HG03175 (cell line): ENCODE data around the gene CLPTM1L.
A peak's percentile ranks its signal among the peaks of the same experiment; 100 is the strongest.
"Not testable (repeated sequence)": the region's sequence is repeated elsewhere in the genome, so short reads cannot be mapped to it uniquely, and the experiment has no call there.

Experiments used
- ATAC-seq: cut with Tn5 transposase; IDR thresholded peaks from one replicate; pipeline ENCODE4 v1.9.1; 2021; ENCODE audit warnings: mild to moderate bottlenecking, moderate library complexity; ENCODE audit not compliant: unreplicated experiment

The CLPTM1L gene

DNA sequence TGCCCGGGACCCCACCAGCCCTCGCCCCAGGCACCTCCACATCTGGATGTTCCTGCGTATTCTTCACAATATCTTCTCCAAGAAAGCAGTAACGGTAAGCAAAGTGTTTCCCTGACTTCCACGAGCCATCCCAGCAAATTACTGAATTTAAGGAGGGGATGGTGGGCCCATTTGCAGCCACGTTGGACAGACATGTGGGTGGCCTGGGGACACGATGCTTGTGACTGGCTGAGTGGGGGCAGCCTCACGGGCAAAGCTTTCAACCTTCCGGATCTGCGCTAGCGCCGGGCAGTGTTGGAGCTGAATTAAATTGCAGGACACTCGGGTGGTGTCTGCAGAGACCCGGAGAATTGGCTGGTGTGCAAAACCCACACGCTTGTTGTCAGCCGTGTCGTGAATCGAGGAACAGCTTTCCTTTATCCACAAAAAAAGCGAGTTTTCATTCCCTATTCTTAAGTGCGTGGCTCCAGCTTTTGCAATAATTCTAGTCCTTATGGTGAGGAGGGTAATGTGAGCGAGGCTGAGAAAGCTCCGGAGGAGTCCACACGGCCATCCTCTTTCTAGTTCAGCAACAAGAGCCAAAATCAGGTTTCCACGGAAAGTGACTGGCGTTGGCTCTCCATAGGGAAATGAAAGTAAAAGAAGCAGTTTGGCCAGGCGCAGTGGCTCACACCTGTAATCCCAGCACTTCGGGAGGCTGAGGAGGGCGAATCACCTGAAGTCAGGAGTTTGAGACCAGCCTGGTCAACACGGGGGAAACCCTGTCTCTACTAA, 17.5 kb upstream of the CLPTM1L start:
- no peak for ATAC-seq

DNA sequence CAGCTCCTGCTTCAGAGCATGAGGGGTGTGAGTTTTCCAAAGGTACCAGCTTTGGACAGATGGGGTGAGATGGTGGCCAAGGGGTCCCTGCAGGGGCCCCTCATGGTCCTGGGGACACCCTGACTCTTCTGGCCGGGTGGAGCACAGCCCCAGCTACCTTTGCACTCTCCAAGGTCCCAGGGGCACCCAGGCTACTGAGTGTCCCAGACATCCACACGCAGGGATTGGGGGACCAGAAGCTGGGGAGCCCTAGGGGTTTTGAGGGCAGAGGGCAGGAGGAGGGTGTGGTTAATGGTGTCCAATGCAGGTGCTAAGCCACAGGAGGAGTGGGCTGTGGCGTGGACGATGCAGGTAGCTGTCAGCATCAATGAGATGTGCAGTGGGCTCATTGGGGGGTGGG, 16.0 kb upstream of the CLPTM1L start:
- no peak for ATAC-seq

DNA sequence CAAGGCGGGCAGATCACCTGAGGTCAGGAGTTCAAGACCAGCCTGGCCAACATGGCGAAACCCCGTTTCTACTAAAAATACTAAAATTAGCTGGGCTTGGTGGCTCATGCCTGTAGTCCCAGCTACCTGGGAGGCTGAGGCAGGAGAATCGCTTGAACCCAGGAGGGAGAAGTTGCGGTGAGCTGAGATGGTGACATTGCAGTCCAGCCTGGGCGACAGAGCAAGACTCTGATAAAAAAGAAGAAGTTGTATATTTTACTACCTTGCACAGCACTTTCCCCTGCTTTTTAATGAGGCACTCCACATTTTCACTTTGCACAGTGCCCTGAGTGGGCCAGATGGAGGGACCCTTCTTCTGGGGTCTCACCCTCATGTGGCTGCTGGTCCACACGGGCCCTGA, 15.5 kb upstream of the CLPTM1L start:
- ATAC-seq = not testable (repeated sequence)

- no peak for ATAC-seq
Measured at GRCh38 chr5:1359713-1360112, 14.8 kb upstream of the CLPTM1L start.

DNA sequence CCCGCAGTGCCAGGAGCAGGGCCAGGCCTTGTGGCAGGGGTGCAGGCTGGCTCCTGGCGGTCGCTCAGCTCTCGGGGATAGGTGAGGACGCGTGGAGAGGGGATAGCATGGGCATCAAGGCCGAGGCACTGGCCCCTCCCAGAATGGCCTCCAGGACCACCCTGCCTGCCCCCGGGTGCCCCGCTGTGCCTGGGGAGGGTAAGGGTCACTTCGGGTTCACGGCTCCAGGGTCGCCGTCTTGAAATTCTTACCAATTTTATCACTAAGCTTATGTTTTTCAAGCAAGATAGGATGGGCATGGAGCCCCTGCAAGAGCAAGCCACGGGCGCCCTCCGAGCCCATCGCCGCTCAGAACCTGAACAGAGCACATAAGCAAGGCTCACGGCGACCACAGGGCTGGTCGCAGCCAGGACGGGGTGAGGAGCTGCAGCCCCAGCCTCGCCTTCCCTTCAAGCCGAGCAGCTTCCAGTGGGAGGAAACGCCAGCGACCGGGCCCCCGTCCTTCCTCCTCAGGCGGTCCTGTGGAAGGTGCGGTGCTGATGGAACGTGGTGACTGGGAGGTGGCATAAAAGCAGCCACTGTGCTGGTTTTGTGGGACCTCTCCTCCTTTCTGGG, 14.2 kb upstream of the CLPTM1L start:
- ATAC-seq = no peak

GRCh38 chr5:1358726-1359025, 13.8 kb upstream of the CLPTM1L start:
- no peak for ATAC-seq

DNA sequence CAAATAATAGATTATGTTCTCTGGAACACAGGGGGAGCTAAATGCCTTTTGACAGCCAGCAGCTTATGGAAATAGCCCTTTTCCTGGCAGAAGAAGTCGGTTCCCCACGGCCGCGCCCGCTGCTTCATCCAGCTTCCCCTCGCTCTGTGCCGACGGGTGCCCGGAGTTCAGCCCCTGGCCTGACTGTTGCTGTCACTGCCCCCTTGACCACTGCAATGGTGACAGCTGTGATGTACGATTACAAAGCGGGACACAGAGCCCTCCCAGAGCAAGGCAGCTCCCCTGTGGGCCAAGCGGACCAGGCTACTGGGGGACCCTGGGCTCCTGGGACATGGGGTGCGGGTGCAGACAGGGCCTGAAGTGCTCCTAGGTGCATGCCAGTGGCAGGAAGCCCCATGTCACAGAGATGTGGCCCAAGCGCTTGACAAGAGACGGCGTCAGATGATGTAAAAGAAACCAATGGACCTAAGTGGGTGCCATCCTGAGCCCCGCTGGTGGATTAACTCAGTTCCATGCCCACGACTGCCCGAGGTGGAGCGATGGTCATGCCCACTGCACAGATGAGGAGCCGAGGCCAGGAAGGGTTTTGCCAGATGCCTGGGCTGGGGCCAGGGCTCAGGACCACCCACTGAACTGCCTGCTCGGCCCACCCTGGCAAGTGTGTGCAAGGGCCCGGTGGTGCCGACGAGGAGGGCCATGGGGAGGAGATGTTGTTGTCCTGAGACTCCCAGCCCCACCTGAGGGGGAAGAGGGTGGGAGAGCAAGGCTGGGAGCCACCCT, 13.2 kb upstream of the CLPTM1L start:
- ATAC-seq = no peak

DNA sequence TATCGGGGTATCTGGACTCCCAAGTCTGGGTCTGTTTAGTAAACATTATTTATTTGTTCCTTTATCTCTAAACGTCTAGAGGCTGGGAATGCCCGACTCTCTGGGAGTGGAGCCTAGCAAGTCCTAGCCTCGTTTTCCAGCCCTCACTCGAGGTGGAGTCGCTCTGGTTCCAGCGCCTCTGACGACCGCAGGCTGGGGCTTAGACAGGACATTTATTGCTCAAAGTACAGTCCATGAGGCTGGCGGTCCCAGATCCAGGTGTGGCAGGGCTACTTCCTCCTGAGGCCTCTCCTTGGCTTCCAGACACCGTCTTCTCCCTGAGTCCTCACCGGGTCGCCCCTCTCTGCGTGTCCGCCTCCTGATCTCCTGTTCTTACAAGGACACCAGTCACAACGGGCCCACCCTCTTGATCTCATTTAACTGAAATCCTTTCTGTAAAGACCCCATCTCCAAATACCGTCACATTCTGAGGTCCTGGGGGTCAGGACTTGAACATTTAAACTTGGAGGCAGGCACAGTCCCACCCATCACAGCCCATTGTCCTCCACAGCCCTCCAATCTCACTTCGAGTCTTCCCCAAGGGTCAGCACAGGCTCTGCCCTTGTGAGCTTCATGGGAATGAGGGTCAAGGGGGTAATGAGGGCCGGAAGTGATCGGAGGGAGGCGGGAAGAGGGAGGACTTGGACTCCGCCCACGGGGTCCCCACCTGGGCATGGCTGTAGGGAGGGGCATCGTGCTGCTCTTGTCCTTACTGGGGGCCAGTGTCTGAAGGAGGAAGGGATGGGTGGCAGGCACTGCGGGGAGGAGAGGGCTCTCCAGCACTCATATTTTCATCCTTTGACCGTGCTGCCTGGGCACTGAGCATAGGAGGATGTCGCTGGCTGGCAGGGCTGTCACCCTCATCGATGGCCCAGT, 12.2 kb upstream of the CLPTM1L start:
- no peak for ATAC-seq

DNA sequence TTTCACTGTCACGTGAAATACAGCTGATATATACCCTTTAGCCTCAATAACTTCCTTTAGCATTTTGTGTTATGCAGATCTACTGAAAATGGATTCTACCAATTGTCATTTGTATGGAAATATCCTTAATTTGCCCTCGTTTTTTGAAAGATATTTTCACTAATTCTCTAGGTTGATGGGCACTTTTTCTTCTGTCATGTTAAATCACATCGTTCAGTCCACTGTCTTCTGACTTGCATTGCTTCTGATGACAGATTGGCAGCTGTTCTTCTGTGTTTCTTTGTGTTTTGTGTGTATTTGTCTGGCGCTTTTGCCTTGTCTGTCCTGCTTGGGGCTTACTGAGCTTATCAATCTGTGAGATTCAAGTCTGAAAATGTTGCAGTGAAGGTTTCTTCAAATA, 9.7 kb upstream of the CLPTM1L start:
- no peak for ATAC-seq

GRCh38 chr5:1352231-1353219, 7.6 kb upstream of the CLPTM1L start:
- ATAC-seq = no peak

DNA sequence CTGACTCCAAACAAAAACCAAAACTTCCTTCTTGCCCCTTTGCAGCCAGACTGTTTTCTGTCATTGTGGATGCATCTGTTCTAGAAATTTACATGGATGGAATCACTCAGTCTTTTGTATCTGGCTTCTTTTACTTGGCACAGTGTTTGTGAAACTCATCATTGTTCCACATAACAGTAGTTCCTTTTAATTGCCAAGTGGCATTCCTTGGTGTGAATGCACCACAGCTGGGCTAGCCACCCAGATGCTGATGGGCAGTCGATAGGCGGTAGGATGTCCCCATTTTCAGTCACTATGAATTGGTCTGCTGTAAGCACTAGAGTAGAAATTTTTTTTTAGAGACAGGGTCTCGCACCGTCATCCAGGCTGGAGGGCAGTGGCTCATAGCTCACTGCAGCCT, 6.3 kb upstream of the CLPTM1L start:
- no peak for ATAC-seq

- no peak for ATAC-seq
Measured at GRCh38 chr5:1349246-1349645, 4.3 kb upstream of the CLPTM1L start.

DNA sequence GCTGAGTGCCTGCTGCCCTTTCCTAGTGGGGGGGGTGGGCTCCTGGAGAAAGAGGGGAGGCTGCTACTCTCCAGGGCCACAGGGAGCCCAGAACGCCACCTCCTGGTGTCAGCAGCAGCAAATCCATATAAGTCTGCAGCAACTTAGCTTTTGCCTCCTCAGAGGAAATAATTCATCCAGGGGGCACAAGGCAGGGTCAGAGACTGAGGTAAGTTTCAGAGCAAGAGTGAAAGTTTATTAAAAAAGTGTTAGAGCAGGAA, 4.0 kb upstream of the CLPTM1L start:
- ATAC-seq = no peak

DNA sequence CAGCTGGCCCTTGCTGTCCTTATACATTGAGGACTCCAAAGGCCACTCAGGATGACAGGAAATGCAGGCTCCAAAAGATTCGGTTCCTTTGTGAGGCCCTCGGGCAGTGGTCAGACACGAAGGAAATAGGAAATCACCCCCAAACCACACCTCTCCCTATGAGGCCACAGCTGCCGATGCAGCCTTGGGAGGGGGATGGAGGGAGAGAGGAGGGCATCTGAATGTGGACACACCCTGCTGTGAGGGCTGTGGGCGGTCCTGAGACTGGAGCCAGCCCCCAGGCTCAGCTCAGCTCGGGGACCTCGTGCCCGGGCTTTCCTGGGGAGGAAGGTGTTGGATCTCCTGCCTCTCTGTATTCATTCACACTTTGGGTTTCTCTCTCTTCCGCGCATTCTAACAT, 2.7 kb upstream of the CLPTM1L start:
- no peak for ATAC-seq

GRCh38 chr5:1346627-1347440, 1.9 kb upstream of the CLPTM1L start:
- no peak for ATAC-seq

DNA sequence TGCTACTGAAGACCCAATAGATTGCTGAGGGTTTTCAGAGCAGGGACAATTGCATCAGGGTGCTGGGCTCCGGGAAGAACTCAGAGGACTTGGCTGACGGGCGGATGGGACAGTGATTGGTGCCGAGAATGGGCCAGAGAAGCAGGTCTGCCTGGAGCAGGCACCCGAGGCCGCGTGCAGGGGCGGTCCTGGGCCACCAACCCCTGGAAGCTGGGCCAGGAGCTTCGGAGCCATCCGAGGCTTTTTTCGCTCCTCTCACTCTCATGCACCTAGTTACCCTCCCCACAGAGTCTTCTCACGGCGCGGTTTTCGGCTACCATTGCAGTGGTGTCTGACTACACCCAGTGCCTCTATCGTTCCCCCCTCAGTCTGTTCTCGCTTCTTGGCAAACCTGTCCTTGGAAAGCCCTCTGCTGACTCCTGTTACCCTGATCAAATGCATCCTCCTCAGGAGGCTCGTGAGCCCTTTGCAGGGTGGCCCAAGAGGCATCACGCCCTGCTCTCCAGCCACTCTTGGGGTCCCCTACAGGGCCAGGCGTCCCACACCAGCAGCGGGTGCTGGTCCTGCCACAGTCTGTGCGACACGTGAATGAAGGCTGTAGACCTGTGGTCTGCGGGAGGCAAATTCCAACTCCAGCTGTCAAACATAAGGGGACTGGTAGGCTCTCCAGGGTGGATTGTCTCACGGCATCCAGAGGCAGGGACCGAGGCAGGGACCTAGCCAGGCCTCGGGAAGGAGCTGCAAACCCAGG, 1.2 kb upstream of the CLPTM1L start:
- no peak for ATAC-seq

- peak; percentile 28 for ATAC-seq
Measured at GRCh38 chr5:1343931-1344901, 683 bp downstream of the CLPTM1L start.
